ENCODE measurements around the gene SPCS3.

GRCh38 chr4:176358083-176358469 is 38.3 kb downstream of the SPCS3 start:
- TF ChIP-seq ZBTB43 (CRISPR knock-in tag; IDR thresholded peaks at IDR 0.05), result no peak
- TF ChIP-seq TEAD4 (CRISPR knock-in tag; IDR thresholded peaks at IDR 0.05), result no peak
- no peak for TF ChIP-seq NR3C1 (CRISPR knock-in tag; conservative IDR thresholded peaks at IDR 0.05; ENCODE audit: low read depth)
- TF ChIP-seq MAX (CRISPR knock-in tag; IDR thresholded peaks at IDR 0.05), result no peak
- no peak for TF ChIP-seq CTCF (IDR thresholded peaks at IDR 0.05)
- no peak for TF ChIP-seq E2F1 (CRISPR knock-in tag; IDR thresholded peaks at IDR 0.05)
- TF ChIP-seq SOX15 (CRISPR knock-in tag; IDR thresholded peaks at IDR 0.05), result no peak
- TF ChIP-seq ZNF317 (CRISPR knock-in tag; IDR thresholded peaks at IDR 0.05; ENCODE audit: borderline replicate concordance, low read depth), result no peak
- no peak for TF ChIP-seq CREB1 (CRISPR knock-in tag; IDR thresholded peaks at IDR 0.05)
- TF ChIP-seq ZNF396 (CRISPR knock-in tag; IDR thresholded peaks at IDR 0.05; ENCODE audit: borderline replicate concordance), result no peak
- no peak for TF ChIP-seq CDX4 (CRISPR knock-in tag; IDR thresholded peaks at IDR 0.05; ENCODE audit: borderline replicate concordance)
- TF ChIP-seq USF2 (CRISPR knock-in tag; IDR thresholded peaks at IDR 0.05), result no peak

Data from WTC11 (cell line).